Common myeloid progenitor, CD34-positive (primary cell): ENCODE results near the gene GPN1.
"Not testable (repeated sequence)": the region's sequence is repeated elsewhere in the genome, so short reads cannot be mapped to it uniquely, and the experiment has no call there.

Experiments
- CTCF ChIA-PET: fragments of 350-600 bp; sonication (Branson Sonifier 250); formaldehyde crosslinking; loops from one replicate; lab custom pipeline; 2021; ENCODE audit warnings: antibody characterized with exemption; lab: Charles Lee
- POLR2A ChIA-PET: fragments of 350-600 bp; sonication (Branson Sonifier 250); formaldehyde crosslinking; loops from one replicate; lab custom pipeline; 2021; ENCODE audit warnings: antibody characterized with exemption; lab: Charles Lee
- DNase-seq, 3 donors: peaks; one replicate each; pipeline versions ENCODE4 v3.0.0 to v3.0.0-alpha.2; 2013
- H3K27ac ChIP-seq, 2 experiments: 1 replicate in 1 of 2; 2 replicates in 1 of 2; pipeline ENCODE4 v1.7.0; 2013; ENCODE audit warnings: inconsistent platforms in 2 of 2, low read length in 2 of 2, mild to moderate bottlenecking in 2 of 2, low read depth in 1 of 2, moderate library complexity in 1 of 2; ENCODE audit not compliant: severe bottlenecking in 2 of 2, insufficient read depth in 1 of 2, poor library complexity in 1 of 2
- H3K27me3 ChIP-seq, 5 experiments: replicated peaks in 2 of 5; 1 replicate in 3 of 5; 2 replicates in 2 of 5; pipeline versions ENCODE4 v1.6.1 to v1.7.0; 2013; ENCODE audit warnings: low read length in 4 of 5, mild to moderate bottlenecking in 2 of 5, moderate library complexity in 2 of 5, inconsistent platforms in 1 of 5; ENCODE audit not compliant: insufficient read depth in 5 of 5, control insufficient read depth in 4 of 5
- H3K36me3 ChIP-seq, 4 experiments: 1 replicate in 2 of 4; 2 replicates in 2 of 4; pipeline versions ENCODE4 v1.6.1 to v1.7.0; 2013; ENCODE audit warnings: low read length in 3 of 4, control low read depth in 1 of 4, mild to moderate bottlenecking in 1 of 4; ENCODE audit not compliant: control insufficient read depth in 4 of 4, insufficient read depth in 4 of 4
- H3K4me1 ChIP-seq, 4 experiments: 1 replicate in 3 of 4; 2 replicates in 1 of 4; pipeline versions ENCODE4 v1.6.1 to v1.7.1; 2013; ENCODE audit warnings: low read length in 3 of 4, mild to moderate bottlenecking in 3 of 4, control low read depth in 1 of 4, inconsistent platforms in 1 of 4, moderate library complexity in 1 of 4; ENCODE audit not compliant: control insufficient read depth in 4 of 4, insufficient read depth in 4 of 4; ENCODE audit errors: control extremely low read depth in 1 of 4
- H3K4me3 ChIP-seq, 7 experiments: 1 replicate in 4 of 7; 2 replicates in 3 of 7; pipeline versions ENCODE4 v1.5.1 to v1.7.0; 2013; ENCODE audit warnings: mild to moderate bottlenecking in 7 of 7, low read length in 6 of 7, moderate library complexity in 6 of 7, inconsistent platforms in 2 of 7, low read depth in 2 of 7, control low read depth in 1 of 7; ENCODE audit not compliant: insufficient read depth in 4 of 7, control insufficient read depth in 1 of 7; ENCODE audit errors: extremely low read depth in 1 of 7
- H3K9me3 ChIP-seq, 5 experiments: 1 replicate in 4 of 5; 2 replicates in 1 of 5; pipeline versions ENCODE4 v1.6.1 to v1.7.1; 2013; ENCODE audit warnings: low read length in 4 of 5, mild to moderate bottlenecking in 2 of 5, inconsistent platforms in 1 of 5, low read depth in 1 of 5, moderate library complexity in 1 of 5; ENCODE audit not compliant: control insufficient read depth in 4 of 5, insufficient read depth in 2 of 5; ENCODE audit errors: control extremely low read depth in 1 of 5
- WGBS: methylation state at CpG from one replicate; pipeline ENCODE4 v1.1.5; 2013; ENCODE audit not compliant: insufficient coverage; 5-methylcytosine and 5-hydroxymethylcytosine counted together

The GPN1 gene

GRCh38 chr2:27681841-27682240 is 53.0 kb downstream of the GPN1 start:
- CTCF ChIA-PET = interaction anchor here (0.6 to 4.9 kb wide), 11 partner anchors 8 to 135 kb away, joined by 3 to 57 read pairs (median 6); partner anchors contain the start of genes CCDC121, GPN1, SLC4A1AP and SUPT7L
- no peak overlapping the region for H3K27ac ChIP-seq
- DNase-seq = no peak
- POLR2A ChIA-PET = interaction anchor here (1.1 kb wide), 1 partner anchor 18 kb away, joined by 4 read pairs; the partner anchor contains the start of genes SLC4A1AP and SUPT7L
- H3K4me3 ChIP-seq = no peak overlapping the region
- peaks cover 0 to 5% (median 2%) of the 10 kb centered on the region in 4 experiments for H3K4me1 ChIP-seq
- no peaks in the 10 kb centered on the region for H3K27me3 ChIP-seq
- H3K9me3 ChIP-seq = no peaks in the 10 kb centered on the region
- WGBS = 100% methylated on average over 1 of the region's 1 CpG
- peaks cover 21 to 55% (median 30%) of the 10 kb centered on the region in 4 experiments for H3K36me3 ChIP-seq

- 100% methylated on average over 7 of the region's 7 CpGs for WGBS
- H3K27ac ChIP-seq, H3K4me1 ChIP-seq, H3K27me3 ChIP-seq, H3K9me3 ChIP-seq, DNase-seq, H3K4me3 ChIP-seq: not testable (repeated sequence)
- H3K36me3 ChIP-seq = peaks cover 19 to 50% (median 29%) of the 10 kb centered on the region in 4 experiments
- ChIA-PET CTCF (interaction anchor here (0.6 to 4.9 kb wide), 21 partner anchors 8 to 1513 kb away, joined by 3 to 57 read pairs (median 5); partner anchors contain the start of genes CCDC121, GPN1, SLC4A1AP and SUPT7L), POLR2A (interaction anchor here (1.1 kb wide), 1 partner anchor 19 kb away, joined by 4 read pairs; the partner anchor contains the start of genes SLC4A1AP and SUPT7L)
Observed at GRCh38 chr2:27682334-27682771, 53.5 kb downstream of the GPN1 start.

DNA sequence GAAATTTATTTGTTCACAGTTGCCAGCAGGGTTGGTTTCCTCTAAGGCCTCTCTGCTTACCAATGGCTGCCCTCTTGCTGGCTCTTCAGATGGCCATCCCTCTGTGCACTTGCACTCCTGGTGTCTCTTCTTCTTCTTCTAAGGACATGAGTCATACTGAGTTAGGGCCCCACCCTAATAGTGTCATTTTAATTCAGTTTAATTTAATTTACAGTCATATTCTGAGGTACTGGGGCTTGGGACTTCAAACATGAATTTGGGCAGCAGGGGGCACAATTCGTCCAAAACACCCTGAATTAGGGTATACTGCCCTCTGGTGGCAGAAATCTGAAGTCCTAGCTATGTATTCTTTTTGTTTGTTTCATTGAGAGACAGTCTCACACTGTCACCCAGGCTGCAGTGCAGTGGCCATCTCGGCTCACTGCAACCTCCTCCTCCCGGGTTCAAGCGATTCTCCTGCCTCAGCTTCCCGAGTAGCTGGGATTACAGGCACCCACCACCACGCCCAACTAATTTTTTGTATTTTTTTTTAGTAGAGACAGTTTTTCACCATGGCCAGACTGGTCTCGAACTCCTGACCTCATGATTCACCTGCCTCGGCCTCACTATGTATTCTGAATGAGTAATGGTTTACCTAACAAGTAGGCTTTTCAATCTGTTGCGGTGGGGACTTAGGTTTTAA is 54.7 kb downstream of the GPN1 start:
- H3K9me3 ChIP-seq = no peaks in the 10 kb centered on the region
- 19% methylated on average over 5 of the region's 9 CpGs for WGBS
- peaks cover 0 to 5% (median 2%) of the 10 kb centered on the region in 4 experiments for H3K4me1 ChIP-seq
- H3K4me3 ChIP-seq = no peak overlapping the region
- DNase-seq = peak; percentile 95 to 99 (median 96)
- H3K27ac ChIP-seq = no peak overlapping the region
- CTCF ChIA-PET = interaction anchor here (0.6 to 4.9 kb wide), 27 partner anchors 7 to 761 kb away, joined by 3 to 57 read pairs (median 4); partner anchors contain the start of genes CCDC121, GPN1, SLC4A1AP and SUPT7L
- POLR2A ChIA-PET = no interaction called here
- no peaks in the 10 kb centered on the region for H3K27me3 ChIP-seq
- H3K36me3 ChIP-seq = peaks cover 21 to 47% (median 35%) of the 10 kb centered on the region in 4 experiments

DNA sequence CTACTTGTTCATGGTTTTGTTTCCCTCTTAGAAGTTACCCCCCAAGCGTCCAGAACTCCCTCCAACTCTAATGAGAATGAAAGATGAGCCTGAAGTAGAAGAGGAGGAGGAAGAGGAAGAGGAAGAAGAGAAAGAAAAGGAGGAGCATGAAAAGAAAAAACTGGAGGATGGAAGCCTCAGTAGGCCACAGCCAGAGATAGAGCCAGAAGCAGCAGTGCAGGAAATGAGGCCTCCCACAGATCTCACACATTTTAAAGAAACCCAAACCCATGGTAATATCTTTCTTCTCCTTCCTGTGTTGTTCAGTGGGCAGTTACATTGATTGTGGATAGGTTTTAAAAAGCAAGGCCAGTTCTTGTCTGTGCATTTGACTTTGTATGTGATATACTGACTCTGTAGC is 56.2 kb downstream of the GPN1 start:
- H3K4me1 ChIP-seq, H3K27ac ChIP-seq, H3K27me3 ChIP-seq, H3K4me3 ChIP-seq, DNase-seq, POLR2A ChIA-PET, H3K9me3 ChIP-seq: not testable (repeated sequence)
- CTCF ChIA-PET = interaction anchor here (1.8 to 4.9 kb wide), 4 partner anchors 11 to 24 kb away, joined by 4 to 57 read pairs (median 13); partner anchors contain the start of genes SLC4A1AP and SUPT7L
- WGBS = no CpG with 5 or more reads among the region's 1 CpG
- H3K36me3 ChIP-seq = peaks cover 27 to 43% (median 36%) of the 10 kb centered on the region in 4 experiments

GRCh38 chr2:27685577-27685976 is 56.7 kb downstream of the GPN1 start:
- Histone ChIP-seq H3K27me3 (no peaks in the 10 kb centered on the region), H3K4me1 (peaks cover 0 to 5% (median 2%) of the 10 kb centered on the region in 4 experiments), H3K36me3 (peaks cover 25 to 43% (median 36%) of the 10 kb centered on the region in 4 experiments), H3K4me3 (no peak overlapping the region), H3K9me3 (no peaks in the 10 kb centered on the region), H3K27ac (no peak overlapping the region)
- ChIA-PET POLR2A (no interaction called here), CTCF (no interaction called here)
- no peak for DNase-seq
- WGBS = no CpG with 5 or more reads among the region's 3 CpGs

DNA sequence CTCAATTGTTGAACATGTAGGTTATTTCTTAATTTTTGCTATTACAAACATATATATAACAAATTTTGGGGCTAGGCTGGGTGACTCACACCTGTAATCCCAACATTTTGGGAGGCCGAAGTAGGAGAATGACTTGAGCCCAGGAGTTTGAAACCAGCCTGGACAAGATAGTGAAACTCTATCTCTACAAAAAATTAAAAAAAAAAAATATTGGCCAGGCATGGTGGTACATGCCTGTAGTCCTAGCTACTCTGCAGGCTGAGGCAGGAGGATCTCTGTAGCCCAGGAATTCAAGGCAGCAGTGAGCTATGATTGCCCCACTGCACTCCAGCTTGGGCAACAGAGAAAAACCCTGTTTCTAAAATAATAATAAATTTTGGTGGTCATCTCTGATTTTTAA is 58.4 kb downstream of the GPN1 start:
- no peak for DNase-seq
- H3K9me3 ChIP-seq = no peaks in the 10 kb centered on the region
- WGBS = 100% methylated on average over 1 of the region's 1 CpG
- ChIA-PET CTCF (no interaction called here), POLR2A (interaction anchor here (0.6 kb wide), 1 partner anchor 11 kb away, joined by 4 read pairs; no protein-coding TSS in a partner anchor)
- H3K4me3 ChIP-seq = no peak overlapping the region
- H3K4me1 ChIP-seq = peaks cover 0 to 5% (median 2%) of the 10 kb centered on the region in 4 experiments
- peaks cover 24 to 40% (median 30%) of the 10 kb centered on the region in 4 experiments for H3K36me3 ChIP-seq
- H3K27me3 ChIP-seq = no peaks in the 10 kb centered on the region
- no peak overlapping the region for H3K27ac ChIP-seq
